SK-N-SH (cell line): Measurements from ENCODE around the gene ARHGAP45. TPM values are rescaled to one million over a fixed set of nuclear protein-coding genes. Genes with fewer than 3 reads are reported as not detected.

Source experiments
- CTCF ChIA-PET: fragments of 300-600, 350-600 bp; formaldehyde crosslinking; extraction: SDS; loops from one replicate; lab custom pipeline; 2021; lab: Yijun Ruan, JAX
- POLR2A ChIA-PET: fragments of 350-600 bp; sonication (Branson Sonifier 250); formaldehyde crosslinking; extraction: SDS; loops from one replicate; lab custom pipeline; 2020; ENCODE audit warnings: antibody characterized with exemption, inconsistent platforms; lab: Yijun Ruan, JAX
- DNase-seq: peaks from one replicate; pipeline ENCODE4 v3.0.0; 2012
- H2AFZ ChIP-seq: fragments of 200-600 bp; sonication (generic); 2 replicates; pipeline ENCODE4 v1.8.1; 2016; ENCODE audit warnings: antibody characterized with exemption, mild to moderate bottlenecking, low read depth
- H3F3A ChIP-seq: fragments of 200-600 bp; sonication (generic); replicated peaks from 2 replicates; pipeline ENCODE3; 2016; ENCODE audit warnings: antibody characterized with exemption, mild to moderate bottlenecking; ENCODE audit not compliant: insufficient read depth
- H3K27ac ChIP-seq, 2 experiments: fragments of 200-500 bp in 1 of 2; fragments of 200-600 bp in 1 of 2; sonication (Bioruptor generic) in 1 of 2; sonication (generic), shearing (Covaris generic) in 1 of 2; 2 replicates each; pipeline versions ENCODE4 v1.5.1 to v1.6.1; 2014 to 2016; ENCODE audit warnings: low read depth in 2 of 2, inconsistent platforms in 1 of 2, low read length in 1 of 2, mild to moderate bottlenecking in 1 of 2, mixed read lengths in 1 of 2
- H3K27me3 ChIP-seq: fragments of 200-600 bp; sonication (generic), shearing (Covaris generic); 2 replicates; pipeline ENCODE4 v1.6.1; 2016; ENCODE audit warnings: mixed run types; ENCODE audit not compliant: insufficient read depth
- H3K36me3 ChIP-seq, 2 experiments: fragments of 200-500 bp in 1 of 2; fragments of 200-600 bp in 1 of 2; sonication (Bioruptor generic) in 1 of 2; sonication (generic) in 1 of 2; replicated peaks in 1 of 2; 2 replicates each; pipeline versions ENCODE3 to v1.5.1; 2014 to 2016; ENCODE audit warnings: low read length in 1 of 2, mild to moderate bottlenecking in 1 of 2; ENCODE audit not compliant: insufficient read depth in 2 of 2, control insufficient read depth in 1 of 2
- H3K4me1 ChIP-seq, 2 experiments: fragments of 200-500 bp in 1 of 2; fragments of 200-600 bp in 1 of 2; sonication (Bioruptor generic) in 1 of 2; sonication (generic), shearing (Covaris generic) in 1 of 2; 2 replicates each; pipeline versions ENCODE4 v1.5.1 to v1.6.1; 2014 to 2016; ENCODE audit warnings: low read depth in 1 of 2, low read length in 1 of 2, mixed run types in 1 of 2; ENCODE audit not compliant: insufficient read depth in 2 of 2, control insufficient read depth in 1 of 2
- H3K4me2 ChIP-seq: fragments of 200-600 bp; sonication (generic), shearing (Covaris generic); 2 replicates; pipeline ENCODE4 v1.6.1; 2017; ENCODE audit warnings: mixed run types
- H3K4me3 ChIP-seq, 2 experiments: fragments of 200-500 bp in 1 of 2; fragments of 200-600 bp in 1 of 2; sonication (Bioruptor generic) in 1 of 2; sonication (generic), shearing (Covaris generic) in 1 of 2; 2 replicates each; pipeline versions ENCODE4 v1.5.1 to v1.8.1; 2014 to 2016; ENCODE audit warnings: low read depth in 2 of 2, inconsistent platforms in 1 of 2, low read length in 1 of 2, mild to moderate bottlenecking in 1 of 2, mixed read lengths in 1 of 2, moderate library complexity in 1 of 2
- H3K79me2 ChIP-seq: fragments of 200-600 bp; sonication (generic); 2 replicates; pipeline ENCODE4 v1.8.1; 2017; ENCODE audit warnings: mild to moderate bottlenecking; ENCODE audit not compliant: insufficient read depth
- H3K9ac ChIP-seq: fragments of 200-600 bp; sonication (generic); 2 replicates; pipeline ENCODE4 v1.6.1; 2017; ENCODE audit warnings: mixed run types
- H3K9me2 ChIP-seq: fragments of 200-600 bp; sonication (generic); 2 replicates; pipeline ENCODE4 v1.6.1; 2017; ENCODE audit warnings: mixed run types
- H3K9me3 ChIP-seq: fragments of 200-600 bp; sonication (generic); 2 replicates; pipeline ENCODE4 v1.6.1; 2017; ENCODE audit warnings: mixed run types, mild to moderate bottlenecking, moderate library complexity
- H4K20me1 ChIP-seq: fragments of 200-600 bp; sonication (generic); 2 replicates; pipeline ENCODE4 v1.6.1; 2017; ENCODE audit warnings: mild to moderate bottlenecking, mixed run types; ENCODE audit not compliant: insufficient read depth
- ELF1 ChIP-seq: IDR thresholded peaks from 2 replicates; pipeline ENCODE4 v1.4.0; 2012
- EP300 ChIP-seq, 2 experiments: IDR thresholded peaks; 2 replicates each; pipeline versions ENCODE4 v1.4.0 to v1.6.1; 2012; ENCODE audit warnings: borderline replicate concordance in 1 of 2, low read depth in 1 of 2, low read length in 1 of 2
- EZH2phosphoT487 ChIP-seq: fragments of 200-600 bp; sonication (generic); IDR thresholded peaks from 2 replicates; pipeline ENCODE4 v1.6.1; 2017; ENCODE audit warnings: low read depth, mixed run types, mild to moderate bottlenecking, antibody characterized with exemption, moderate library complexity, borderline replicate concordance
- FOXJ3 ChIP-seq: sonication (generic); formaldehyde crosslinking; IDR thresholded peaks from 2 replicates; pipeline ENCODE4 v1.5.1; 2020; ENCODE audit warnings: mild to moderate bottlenecking, missing genetic modification reagents
- FOXM1 ChIP-seq: IDR thresholded peaks from 2 replicates; pipeline ENCODE4 v1.4.0; 2012; ENCODE audit warnings: low read depth, mild to moderate bottlenecking
- GATA2 ChIP-seq: sonication (generic); formaldehyde crosslinking; IDR thresholded peaks from 2 replicates; pipeline ENCODE4 v1.5.0; 2020; ENCODE audit warnings: mild to moderate bottlenecking, missing genetic modification reagents
- JUND ChIP-seq: IDR thresholded peaks from 2 replicates; pipeline ENCODE4 v1.4.0; 2012
- MEF2A ChIP-seq: IDR thresholded peaks from 2 replicates; pipeline ENCODE4 v1.4.0; 2012; ENCODE audit warnings: low read depth, borderline replicate concordance
- MXI1 ChIP-seq: IDR thresholded peaks from 2 replicates; pipeline ENCODE4 v1.6.1; 2012; ENCODE audit warnings: mild to moderate bottlenecking, low read depth, low read length, improper control_type of control experiment
- RAD21 ChIP-seq: IDR thresholded peaks from 2 replicates; pipeline ENCODE4 v1.6.1; 2012; ENCODE audit warnings: mild to moderate bottlenecking, low read length
- RCOR1 ChIP-seq: fragments of 150-350 bp; IDR thresholded peaks from 2 replicates; pipeline ENCODE4 v1.6.1; 2017; ENCODE audit warnings: antibody characterized with exemption, low read length
- REST ChIP-seq: IDR thresholded peaks from 2 replicates; pipeline ENCODE4 v1.6.1; 2012; ENCODE audit warnings: mild to moderate bottlenecking, low read depth, low read length, moderate library complexity
- RXRA ChIP-seq: IDR thresholded peaks from 2 replicates; pipeline ENCODE4 v1.4.0; 2012; ENCODE audit warnings: low read depth, mild to moderate bottlenecking, borderline replicate concordance
- SMC3 ChIP-seq: IDR thresholded peaks from 2 replicates; pipeline ENCODE4 v1.6.1; 2012; ENCODE audit warnings: low read depth, low read length, improper control_type of control experiment
- TAF1 ChIP-seq: IDR thresholded peaks from 2 replicates; pipeline ENCODE4 v1.6.1; 2012; ENCODE audit warnings: low read depth, mild to moderate bottlenecking, low read length, moderate library complexity, borderline replicate concordance
- TEAD4 ChIP-seq: IDR thresholded peaks from 2 replicates; pipeline ENCODE4 v1.4.0; 2012; ENCODE audit warnings: mild to moderate bottlenecking, borderline replicate concordance; ENCODE audit not compliant: insufficient read depth
- WGBS: methylation state at CpG from one replicate; pipeline ENCODE4 v1.1.6; 2017; ENCODE audit warnings: low lambda C conversion rate; 5-methylcytosine and 5-hydroxymethylcytosine counted together
- polyA plus RNA-seq, 3 experiments: library from polyadenylated mRNA; depleted of rRNA; stranded (reverse); fragments of >200 nt; gene quantifications; 2 replicates each; pipeline ENCODE4 v1.2.3, GENCODE V29; 2012
- TF ChIP-seq, protein P1 (sequence below): fragments of 200-600 bp; sonication (generic); IDR thresholded peaks from 2 replicates; pipeline ENCODE4 v1.6.1; 2017; ENCODE audit warnings: antibody characterized with exemption, mild to moderate bottlenecking, moderate library complexity

Gene ARHGAP45
- polyA plus RNA-seq, 1 of the 3 experiments (the other 2 are of a cell fraction), result 4.2 TPM

DNA sequence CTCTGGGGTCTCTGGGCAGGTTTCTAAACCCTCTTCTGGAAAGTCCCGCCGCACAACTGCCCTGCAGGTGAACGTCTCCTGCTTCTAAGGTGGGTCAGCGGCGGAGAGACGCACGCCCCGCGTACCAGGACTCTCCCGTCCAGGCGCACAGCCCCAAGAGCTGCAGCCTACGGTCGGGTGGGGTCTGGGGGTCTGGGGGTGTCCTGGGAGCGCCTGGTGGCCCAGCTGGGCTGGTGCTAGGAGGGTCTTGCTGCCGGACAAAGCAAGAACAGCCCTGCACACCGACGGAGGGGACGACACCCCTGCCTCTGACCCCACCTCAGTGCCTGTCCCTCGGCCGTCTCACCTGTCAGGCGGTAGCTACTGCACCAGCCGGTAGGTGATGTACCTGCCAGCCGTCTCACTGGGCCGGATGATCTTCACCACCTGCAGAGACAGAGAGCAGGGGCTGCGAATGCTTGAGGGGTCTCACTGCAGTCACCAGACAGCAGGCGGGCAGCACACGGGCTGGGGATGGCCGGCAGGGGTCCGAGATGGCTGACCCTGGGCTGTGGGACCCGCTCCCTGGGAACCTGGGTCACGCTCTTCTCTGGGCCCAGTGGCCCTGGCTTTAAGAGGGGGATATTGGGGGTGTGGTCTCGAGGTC, 22.3 kb downstream of the ARHGAP45 start:
- Histone ChIP-seq H3K9ac (no peak overlapping the region), H3K9me2 (no peaks in the 10 kb centered on the region), H3K4me1 (peaks cover 8 to 9% of the 10 kb centered on the region in 2 experiments; a peak in 2 of 4 replicates), H3F3A (peaks cover 13% of the 10 kb centered on the region), H3K27me3 (no peaks in the 10 kb centered on the region), H3K4me3 (no peak overlapping the region), H4K20me1 (peaks cover 13% of the 10 kb centered on the region), H3K79me2 (peaks cover 17% of the 10 kb centered on the region), H3K27ac (no peak overlapping the region), H3K36me3 (peaks cover 0 to 26% of the 10 kb centered on the region in 2 experiments), H3K9me3 (no peaks in the 10 kb centered on the region), H3K4me2 (no peak overlapping the region), H2AFZ (no peak overlapping the region)
- WGBS, result 100% methylated on average over 1 of the region's 32 CpGs
- TF ChIP-seq TAF1 (no peak), RAD21 (no peak)
- POLR2A ChIA-PET, result interaction anchor here (1.0 kb wide), 1 partner anchor 15 kb away, joined by 3 read pairs; no protein-coding TSS in a partner anchor
- DNase-seq, result no peak
- CTCF ChIA-PET, result interaction anchor here (0.8 to 4.1 kb wide), 3 partner anchors 9 to 155 kb away, joined by 3 to 16 read pairs (median 3); no protein-coding TSS in a partner anchor

GRCh38 chr19:1089891-1090290, 22.9 kb downstream of the ARHGAP45 start:
- WGBS, result 92% methylated on average over 14 of the region's 22 CpGs
- no peaks in the 10 kb centered on the region for H3K9me2 ChIP-seq
- POLR2A ChIA-PET, result interaction anchor here (1.0 kb wide), 1 partner anchor 15 kb away, joined by 3 read pairs; no protein-coding TSS in a partner anchor

More at GRCh38 chr19:1089891-1090290, 22.9 kb downstream of the ARHGAP45 start:
- Histone ChIP-seq H3K4me1 (peaks cover 9 to 10% of the 10 kb centered on the region in 2 experiments; a peak in 2 of 4 replicates), H3F3A (peaks cover 8% of the 10 kb centered on the region), H3K9me3 (no peaks in the 10 kb centered on the region), H3K79me2 (peaks cover 23% of the 10 kb centered on the region), H3K36me3 (peaks cover 0 to 26% of the 10 kb centered on the region in 2 experiments), H3K27ac (no peak overlapping the region), H3K27me3 (no peaks in the 10 kb centered on the region), H3K4me2 (no peak overlapping the region), H3K9ac (no peak overlapping the region), H3K4me3 (no peak overlapping the region), H2AFZ (no peak overlapping the region), H4K20me1 (peaks cover 19% of the 10 kb centered on the region)
- no peak for TF ChIP-seq MEF2A
- TF ChIP-seq SMC3, result no peak
- TF ChIP-seq ELF1, result no peak
- no peak for TF ChIP-seq REST
- TF ChIP-seq MXI1, result no peak
- TF ChIP-seq EZH2phosphoT487, result no peak
- no peak for TF ChIP-seq RXRA
- TF ChIP-seq, protein P1, sequence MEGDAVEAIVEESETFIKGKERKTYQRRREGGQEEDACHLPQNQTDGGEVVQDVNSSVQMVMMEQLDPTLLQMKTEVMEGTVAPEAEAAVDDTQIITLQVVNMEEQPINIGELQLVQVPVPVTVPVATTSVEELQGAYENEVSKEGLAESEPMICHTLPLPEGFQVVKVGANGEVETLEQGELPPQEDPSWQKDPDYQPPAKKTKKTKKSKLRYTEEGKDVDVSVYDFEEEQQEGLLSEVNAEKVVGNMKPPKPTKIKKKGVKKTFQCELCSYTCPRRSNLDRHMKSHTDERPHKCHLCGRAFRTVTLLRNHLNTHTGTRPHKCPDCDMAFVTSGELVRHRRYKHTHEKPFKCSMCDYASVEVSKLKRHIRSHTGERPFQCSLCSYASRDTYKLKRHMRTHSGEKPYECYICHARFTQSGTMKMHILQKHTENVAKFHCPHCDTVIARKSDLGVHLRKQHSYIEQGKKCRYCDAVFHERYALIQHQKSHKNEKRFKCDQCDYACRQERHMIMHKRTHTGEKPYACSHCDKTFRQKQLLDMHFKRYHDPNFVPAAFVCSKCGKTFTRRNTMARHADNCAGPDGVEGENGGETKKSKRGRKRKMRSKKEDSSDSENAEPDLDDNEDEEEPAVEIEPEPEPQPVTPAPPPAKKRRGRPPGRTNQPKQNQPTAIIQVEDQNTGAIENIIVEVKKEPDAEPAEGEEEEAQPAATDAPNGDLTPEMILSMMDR, result no peak
- TF ChIP-seq JUND, result no peak
- no peak for TF ChIP-seq TAF1
- TF ChIP-seq FOXJ3 (CRISPR knock-in tag), result no peak
- TF ChIP-seq RAD21, result no peak
- TF ChIP-seq TEAD4, result no peak
- no peak for TF ChIP-seq EP300 (IDR thresholded peaks at IDR 0.05; ENCODE audit: borderline replicate concordance in 1 of 2, low read depth in 1 of 2, low read length in 1 of 2)
- no peak for TF ChIP-seq FOXM1
- TF ChIP-seq GATA2 (CRISPR knock-in tag), result no peak
- TF ChIP-seq RCOR1, result no peak
- CTCF ChIA-PET, result interaction anchor here (1.0 to 4.1 kb wide), 4 partner anchors 8 to 154 kb away, joined by 3 to 16 read pairs (median 4); no protein-coding TSS in a partner anchor
- no peak for DNase-seq
